Activated CD4-positive, alpha-beta T cell treated with anti-CD3 and anti-CD28 coated beads, Interleukin-2, amount 10 ng/mL, durations not matched to agents 24 days and 14 days (primary cell): ENCODE measurements around the gene AQP5. TPM values are rescaled to one million over a fixed set of nuclear protein-coding genes. Genes with fewer than 3 reads are reported as not detected.

Experiments used
- DNase-seq: peaks from one replicate; pipeline ENCODE4 v3.0.0; 2022
- H3K27ac Mint-ChIP-seq: one replicate; pipeline ENCODE4 v1.8.0; 2022; ENCODE audit warnings: mild to moderate bottlenecking, mixed read lengths
- H3K27me3 Mint-ChIP-seq: one replicate; pipeline ENCODE4 v1.8.0; 2022; ENCODE audit warnings: mixed read lengths
- H3K36me3 Mint-ChIP-seq: one replicate; pipeline ENCODE4 v1.8.0; 2022; ENCODE audit warnings: low read depth, mild to moderate bottlenecking, mixed read lengths
- H3K4me1 Mint-ChIP-seq: one replicate; pipeline ENCODE4 v1.8.0; 2021; ENCODE audit warnings: mixed read lengths
- H3K4me3 Mint-ChIP-seq: one replicate; pipeline ENCODE4 v1.8.0; 2022; ENCODE audit warnings: mild to moderate bottlenecking, moderate library complexity, mixed read lengths
- H3K9me3 Mint-ChIP-seq: one replicate; pipeline ENCODE4 v1.8.0; 2021; ENCODE audit warnings: mixed read lengths
- intact Hi-C: fragments of 100-400 bp; cut with micrococcal nuclease; formaldehyde crosslinking; loops from one replicate; pipeline ENCODE4 v1.15.1; 2023
- total RNA-seq: library from RNA; stranded (reverse); gene quantifications from 2 replicates; pipeline ENCODE4 v1.2.3, GENCODE V29; 2022

The AQP5 gene
- not detected in 2 replicates for total RNA-seq

DNA sequence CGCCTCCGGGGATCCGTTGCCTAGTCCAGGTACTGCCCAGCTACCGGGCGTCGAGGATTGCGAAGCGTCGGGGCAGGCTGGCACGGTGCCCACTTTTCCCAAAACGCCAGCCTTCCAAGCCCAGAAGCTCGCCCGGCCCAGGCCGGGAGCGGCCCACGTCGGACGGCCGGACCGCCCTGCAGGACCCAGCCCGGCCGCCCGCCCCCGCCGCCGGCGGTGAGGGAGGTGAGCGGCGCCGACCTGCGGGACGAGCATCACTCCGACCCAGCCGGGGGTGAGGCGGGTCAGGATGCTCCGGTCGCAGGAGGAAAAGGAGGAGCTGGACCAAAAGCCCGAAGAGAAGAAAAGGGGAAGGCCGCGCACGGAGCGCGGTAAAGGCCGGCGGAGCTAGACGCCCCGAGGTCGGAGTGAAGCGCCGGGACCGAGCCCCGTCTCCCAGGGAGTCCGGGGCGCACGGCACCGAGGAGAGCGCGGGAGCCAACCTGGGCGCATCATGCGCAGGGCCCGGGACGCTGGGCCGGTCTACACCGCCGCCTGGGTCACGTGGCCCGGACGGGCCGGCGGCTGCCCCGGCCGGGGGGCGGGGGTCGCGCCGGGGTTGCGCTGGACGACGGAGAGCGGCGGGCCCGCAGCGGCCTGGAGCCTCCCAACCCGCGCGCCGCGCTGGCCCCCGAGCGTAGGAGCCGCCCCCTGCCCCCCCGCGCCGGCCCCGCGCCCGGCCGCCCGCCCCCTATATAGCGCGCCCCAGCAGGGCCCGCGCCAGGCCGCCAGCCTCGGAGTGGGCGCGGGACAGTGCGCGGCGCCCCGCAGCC lies at the start of gene AQP5:
AQP5 (plus strand) TSS at position 762 of the 812 bp plus-strand sequence. CDS start 146 bp downstream, outside the sequence.
- intact Hi-C loops: no loop called here
- Mint-ChIP-seq H3K4me3 (peak within 1 kb of the TSS; percentile 60), H3K4me1 (peaks cover 4% of the 10 kb centered on the region), H3K27me3 (peaks cover 76% of the 10 kb centered on the region), H3K27ac (no peak within 1 kb of the TSS), H3K9me3 (no peaks in the 10 kb centered on the region), H3K36me3 (no peaks in the 10 kb centered on the region)
- no peak for DNase-seq

- intact Hi-C loops: no loop called here
- Mint-ChIP-seq H3K27ac (no peak overlapping the region), H3K4me3 (no peak overlapping the region), H3K36me3 (no peaks in the 10 kb centered on the region), H3K27me3 (peaks cover 6% of the 10 kb centered on the region), H3K9me3 (no peaks in the 10 kb centered on the region), H3K4me1 (no peaks in the 10 kb centered on the region)
- DNase-seq: no peak
Measured at GRCh38 chr12:49912345-49913255, 49.1 kb upstream of the AQP5 start.

- Mint-ChIP-seq H3K4me1 (no peaks in the 10 kb centered on the region), H3K9me3 (no peaks in the 10 kb centered on the region), H3K4me3 (no peak overlapping the region), H3K27me3 (peaks cover 5% of the 10 kb centered on the region), H3K36me3 (no peaks in the 10 kb centered on the region), H3K27ac (no peak overlapping the region)
- DNase-seq: no peak
- intact Hi-C loops: no loop called here
Measured at GRCh38 chr12:49916129-49916919, 45.3 kb upstream of the AQP5 start.

- intact Hi-C loops: no loop called here
- Mint-ChIP-seq H3K27ac (no peak overlapping the region), H3K4me3 (no peak overlapping the region), H3K27me3 (peaks cover 8% of the 10 kb centered on the region), H3K36me3 (no peaks in the 10 kb centered on the region), H3K4me1 (no peaks in the 10 kb centered on the region), H3K9me3 (no peaks in the 10 kb centered on the region)
- DNase-seq: no peak
Measured at GRCh38 chr12:49917166-49917787, 44.4 kb upstream of the AQP5 start.

GRCh38 chr12:49917788-49918173 lies 43.9 kb upstream of the AQP5 start:
- peaks cover 10% of the 10 kb centered on the region for H3K27me3 Mint-ChIP-seq
- no peak overlapping the region for H3K4me3 Mint-ChIP-seq
- no peaks in the 10 kb centered on the region for H3K36me3 Mint-ChIP-seq
- no peaks in the 10 kb centered on the region for H3K9me3 Mint-ChIP-seq
- H3K4me1 Mint-ChIP-seq: no peaks in the 10 kb centered on the region
- no peak overlapping the region for H3K27ac Mint-ChIP-seq
- DNase-seq: no peak
- intact Hi-C loops: no loop called here

DNA sequence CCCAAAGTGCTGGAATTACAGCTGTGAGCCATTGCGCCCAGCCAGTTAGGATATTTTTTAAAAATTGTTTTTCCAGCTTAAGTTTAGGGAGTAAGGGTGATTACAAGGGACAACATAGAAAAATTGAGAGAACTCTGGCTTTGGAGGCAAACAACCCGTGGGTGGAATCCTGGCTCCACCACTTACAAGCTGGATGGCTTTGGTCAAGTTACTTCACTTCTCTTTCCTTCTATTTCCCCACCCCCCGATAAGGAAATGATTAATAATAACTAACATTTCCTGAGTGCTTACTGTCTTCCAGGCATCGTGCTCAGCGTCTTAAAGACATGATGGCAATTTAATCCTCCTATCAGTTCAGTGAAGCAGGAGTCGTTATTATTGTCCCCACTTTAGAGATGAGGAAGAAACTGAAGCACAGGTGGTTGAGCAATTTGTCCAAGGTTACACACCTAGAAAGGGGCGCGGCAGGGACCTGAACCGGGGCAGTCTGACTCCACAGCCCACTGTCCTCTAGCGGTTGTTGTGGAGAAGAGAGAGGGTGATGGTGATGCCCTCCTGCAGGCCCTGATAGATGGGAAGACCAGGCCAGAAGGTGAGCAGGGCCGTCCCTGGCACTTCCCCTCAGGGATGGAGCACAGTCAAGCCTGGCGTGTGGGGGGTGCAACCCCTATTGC lies 41.3 kb upstream of the AQP5 start:
- Mint-ChIP-seq H3K4me1 (no peaks in the 10 kb centered on the region), H3K36me3 (no peaks in the 10 kb centered on the region), H3K9me3 (no peaks in the 10 kb centered on the region), H3K4me3 (no peak overlapping the region), H3K27me3 (peaks cover 7% of the 10 kb centered on the region), H3K27ac (no peak overlapping the region)
- DNase-seq: no peak
- intact Hi-C loops: no loop called here

GRCh38 chr12:49920915-49921286 lies 40.8 kb upstream of the AQP5 start:
- Mint-ChIP-seq H3K27ac (no peak overlapping the region), H3K27me3 (peaks cover 7% of the 10 kb centered on the region), H3K4me1 (no peaks in the 10 kb centered on the region), H3K9me3 (no peaks in the 10 kb centered on the region), H3K36me3 (no peaks in the 10 kb centered on the region), H3K4me3 (no peak overlapping the region)
- intact Hi-C loops: no loop called here
- DNase-seq: no peak

GRCh38 chr12:49921299-49921698 lies 40.4 kb upstream of the AQP5 start:
- no peak overlapping the region for H3K27ac Mint-ChIP-seq
- intact Hi-C loops: no loop called here

GRCh38 chr12:49921936-49922335 lies 39.7 kb upstream of the AQP5 start:
- no peak overlapping the region for H3K27ac Mint-ChIP-seq
- H3K9me3 Mint-ChIP-seq: no peaks in the 10 kb centered on the region
- intact Hi-C loops: no loop called here
- H3K27me3 Mint-ChIP-seq: peaks cover 7% of the 10 kb centered on the region
- H3K4me3 Mint-ChIP-seq: no peak overlapping the region
- H3K36me3 Mint-ChIP-seq: no peaks in the 10 kb centered on the region
- no peak for DNase-seq
- no peaks in the 10 kb centered on the region for H3K4me1 Mint-ChIP-seq

More at GRCh38 chr12:49921299-49921698, 40.4 kb upstream of the AQP5 start:
- Mint-ChIP-seq H3K9me3 (no peaks in the 10 kb centered on the region), H3K4me1 (no peaks in the 10 kb centered on the region), H3K36me3 (no peaks in the 10 kb centered on the region), H3K4me3 (no peak overlapping the region), H3K27me3 (peaks cover 7% of the 10 kb centered on the region)
- no peak for DNase-seq

DNA sequence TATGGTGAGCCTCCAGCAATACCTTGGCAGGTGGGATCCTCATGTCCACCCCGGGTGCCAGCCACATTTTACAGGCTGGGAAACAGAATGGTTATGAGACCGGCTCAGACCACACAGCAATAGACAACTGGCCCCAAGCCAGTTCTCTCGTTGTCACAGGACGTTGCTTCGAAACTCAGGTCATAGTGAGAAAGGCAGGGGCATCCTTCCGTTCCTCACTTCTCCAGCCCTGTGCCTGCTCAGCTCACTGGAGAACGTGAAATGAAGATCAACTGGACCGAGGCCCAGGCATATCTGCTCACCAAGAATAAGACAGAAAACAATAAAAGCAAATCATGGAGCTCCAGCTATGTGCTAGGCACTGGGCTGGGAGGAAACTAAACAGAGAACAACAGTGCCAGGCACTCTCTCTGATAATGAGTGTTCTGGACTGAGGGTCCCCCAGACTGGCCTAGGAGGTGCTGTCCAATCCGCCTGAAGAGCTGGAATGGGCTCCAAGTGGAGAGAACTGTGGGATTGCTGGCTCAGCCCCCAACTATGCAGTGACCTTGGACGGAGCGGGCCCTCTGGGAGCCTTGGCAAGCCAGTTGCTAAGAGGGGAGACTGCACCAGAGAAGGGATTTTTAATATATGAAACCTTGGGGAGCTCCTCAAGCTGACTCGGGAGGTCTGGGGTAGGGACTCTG lies 39.2 kb upstream of the AQP5 start:
- Mint-ChIP-seq H3K27me3 (peaks cover 6% of the 10 kb centered on the region), H3K4me3 (no peak overlapping the region), H3K9me3 (no peaks in the 10 kb centered on the region), H3K27ac (no peak overlapping the region), H3K36me3 (no peaks in the 10 kb centered on the region), H3K4me1 (no peaks in the 10 kb centered on the region)
- intact Hi-C loops: no loop called here
- no peak for DNase-seq

GRCh38 chr12:49923035-49923644 lies 38.5 kb upstream of the AQP5 start:
- Mint-ChIP-seq H3K27ac (no peak overlapping the region), H3K4me1 (no peaks in the 10 kb centered on the region), H3K27me3 (peaks cover 6% of the 10 kb centered on the region), H3K36me3 (no peaks in the 10 kb centered on the region), H3K4me3 (no peak overlapping the region), H3K9me3 (no peaks in the 10 kb centered on the region)
- DNase-seq: no peak
- intact Hi-C loops: no loop called here

- intact Hi-C loops: no loop called here
- Mint-ChIP-seq H3K27me3 (peaks cover 6% of the 10 kb centered on the region), H3K27ac (no peak overlapping the region), H3K4me1 (no peaks in the 10 kb centered on the region), H3K4me3 (no peak overlapping the region), H3K9me3 (no peaks in the 10 kb centered on the region), H3K36me3 (no peaks in the 10 kb centered on the region)
- no peak for DNase-seq
Measured at GRCh38 chr12:49923880-49924556, 37.7 kb upstream of the AQP5 start.
